GM12878 (cell line): ENCODE measurements around the gene MICAL3.

Experiments used
- JUND ChIP-seq: IDR thresholded peaks from 2 replicates; pipeline ENCODE4 v1.6.1; 2012; ENCODE audit warnings: low read depth, mild to moderate bottlenecking, low read length, improper control_type of control experiment, moderate library complexity
- RELA ChIP-seq: fragments of 450-650 bp; IDR thresholded peaks from 2 replicates; pipeline ENCODE4 v1.8.0; 2014; ENCODE audit warnings: borderline replicate concordance; ENCODE audit not compliant: partially characterized antibody
- SP1 ChIP-seq: IDR thresholded peaks from one replicate; pipeline ENCODE4 v1.6.1; 2011; ENCODE audit warnings: low read depth, low read length
- ZNF274 ChIP-seq: IDR thresholded peaks from one replicate; pipeline ENCODE4 v1.8.0; 2011; ENCODE audit not compliant: insufficient read length, insufficient read depth

DNA sequence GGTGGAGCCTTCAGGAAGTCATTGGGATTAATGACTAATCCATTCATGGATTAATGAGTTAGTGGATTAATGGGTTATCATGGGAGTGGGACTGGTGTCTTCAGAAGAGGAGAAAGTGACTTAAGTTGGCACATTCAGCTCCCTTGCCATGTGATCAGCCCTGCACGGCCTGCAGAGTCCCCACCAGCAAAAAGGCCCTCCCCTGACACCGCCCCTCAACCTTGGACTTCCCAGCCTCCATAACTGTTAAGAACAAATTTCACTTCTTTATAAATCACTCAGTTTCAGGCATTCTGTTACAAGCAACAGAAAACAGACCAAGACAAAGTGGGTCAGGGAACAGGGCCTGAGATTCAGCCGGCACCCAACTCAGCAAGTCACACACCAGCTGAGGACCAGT is 85.3 kb downstream of the MICAL3 start:
- no peak for TF ChIP-seq JUND
- TF ChIP-seq ZNF274, result no peak
- TF ChIP-seq SP1, result no peak
- TF ChIP-seq RELA, result no peak
